ENCODE measurements around the gene BACE2. TPM values are rescaled to one million over a fixed set of nuclear protein-coding genes. Genes with fewer than 3 reads are reported as not detected.

The BACE2 gene
- total and polyA plus RNA-seq, 2 of the 13 experiments (the other 11 are each of a cell fraction or from before 2014, with no cell fraction given) = 0.07 to 0.11 TPM

DNA sequence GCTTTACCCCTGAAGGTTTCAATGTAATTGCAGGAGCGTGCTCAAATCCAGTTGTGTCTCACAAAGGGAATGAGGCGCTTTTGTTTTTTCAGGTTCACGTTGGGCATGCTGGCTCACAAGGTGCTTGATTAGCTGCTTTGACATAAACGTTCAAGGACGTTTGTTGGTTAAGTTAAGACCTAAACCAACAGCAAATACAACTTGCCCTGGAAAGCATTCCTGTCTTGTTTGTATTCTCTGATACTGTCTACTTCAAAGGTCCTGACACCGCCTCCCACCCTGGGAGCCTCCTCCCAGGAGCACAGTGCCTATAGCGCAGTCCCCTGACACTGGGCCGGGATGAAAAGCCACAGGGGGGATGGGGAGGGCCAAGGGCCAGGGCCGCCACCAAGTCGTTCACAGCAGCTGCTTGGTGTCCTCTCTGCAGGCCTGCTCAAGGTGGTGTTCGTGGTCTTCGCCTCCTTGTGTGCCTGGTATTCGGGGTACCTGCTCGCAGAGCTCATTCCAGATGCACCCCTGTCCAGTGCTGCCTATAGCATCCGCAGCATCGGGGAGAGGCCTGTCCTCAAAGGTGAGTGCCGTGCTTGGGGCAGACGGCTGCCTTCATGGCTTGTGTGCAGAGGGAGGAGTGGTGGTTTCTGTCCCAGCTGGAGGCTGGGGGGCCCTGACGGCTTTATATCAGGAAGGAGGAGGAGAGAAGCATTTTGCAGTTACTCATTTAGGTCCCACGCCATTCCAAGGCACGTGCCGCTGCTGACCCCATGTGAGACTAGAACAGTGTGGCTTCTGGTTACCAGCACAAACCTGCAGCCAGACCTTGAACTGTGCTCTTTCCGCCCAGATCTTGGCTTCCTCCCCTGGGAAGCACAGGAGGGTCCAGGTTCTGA, 154.8 kb downstream of the BACE2 start (continued):
- TF ChIP-seq, protein P1, sequence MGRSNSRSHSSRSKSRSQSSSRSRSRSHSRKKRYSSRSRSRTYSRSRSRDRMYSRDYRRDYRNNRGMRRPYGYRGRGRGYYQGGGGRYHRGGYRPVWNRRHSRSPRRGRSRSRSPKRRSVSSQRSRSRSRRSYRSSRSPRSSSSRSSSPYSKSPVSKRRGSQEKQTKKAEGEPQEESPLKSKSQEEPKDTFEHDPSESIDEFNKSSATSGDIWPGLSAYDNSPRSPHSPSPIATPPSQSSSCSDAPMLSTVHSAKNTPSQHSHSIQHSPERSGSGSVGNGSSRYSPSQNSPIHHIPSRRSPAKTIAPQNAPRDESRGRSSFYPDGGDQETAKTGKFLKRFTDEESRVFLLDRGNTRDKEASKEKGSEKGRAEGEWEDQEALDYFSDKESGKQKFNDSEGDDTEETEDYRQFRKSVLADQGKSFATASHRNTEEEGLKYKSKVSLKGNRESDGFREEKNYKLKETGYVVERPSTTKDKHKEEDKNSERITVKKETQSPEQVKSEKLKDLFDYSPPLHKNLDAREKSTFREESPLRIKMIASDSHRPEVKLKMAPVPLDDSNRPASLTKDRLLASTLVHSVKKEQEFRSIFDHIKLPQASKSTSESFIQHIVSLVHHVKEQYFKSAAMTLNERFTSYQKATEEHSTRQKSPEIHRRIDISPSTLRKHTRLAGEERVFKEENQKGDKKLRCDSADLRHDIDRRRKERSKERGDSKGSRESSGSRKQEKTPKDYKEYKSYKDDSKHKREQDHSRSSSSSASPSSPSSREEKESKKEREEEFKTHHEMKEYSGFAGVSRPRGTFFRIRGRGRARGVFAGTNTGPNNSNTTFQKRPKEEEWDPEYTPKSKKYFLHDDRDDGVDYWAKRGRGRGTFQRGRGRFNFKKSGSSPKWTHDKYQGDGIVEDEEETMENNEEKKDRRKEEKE (IDR thresholded peaks at IDR 0.05) = no peak
- TF ChIP-seq KMT2B (CRISPR knock-in tag; IDR thresholded peaks at IDR 0.05) = no peak; the same call in none of the 2 replicates
- TF ChIP-seq, protein P2, sequence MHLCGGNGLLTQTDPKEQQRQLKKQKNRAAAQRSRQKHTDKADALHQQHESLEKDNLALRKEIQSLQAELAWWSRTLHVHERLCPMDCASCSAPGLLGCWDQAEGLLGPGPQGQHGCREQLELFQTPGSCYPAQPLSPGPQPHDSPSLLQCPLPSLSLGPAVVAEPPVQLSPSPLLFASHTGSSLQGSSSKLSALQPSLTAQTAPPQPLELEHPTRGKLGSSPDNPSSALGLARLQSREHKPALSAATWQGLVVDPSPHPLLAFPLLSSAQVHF (CRISPR knock-in tag; IDR thresholded peaks at IDR 0.05) = no peak
- TF ChIP-seq, protein P3, sequence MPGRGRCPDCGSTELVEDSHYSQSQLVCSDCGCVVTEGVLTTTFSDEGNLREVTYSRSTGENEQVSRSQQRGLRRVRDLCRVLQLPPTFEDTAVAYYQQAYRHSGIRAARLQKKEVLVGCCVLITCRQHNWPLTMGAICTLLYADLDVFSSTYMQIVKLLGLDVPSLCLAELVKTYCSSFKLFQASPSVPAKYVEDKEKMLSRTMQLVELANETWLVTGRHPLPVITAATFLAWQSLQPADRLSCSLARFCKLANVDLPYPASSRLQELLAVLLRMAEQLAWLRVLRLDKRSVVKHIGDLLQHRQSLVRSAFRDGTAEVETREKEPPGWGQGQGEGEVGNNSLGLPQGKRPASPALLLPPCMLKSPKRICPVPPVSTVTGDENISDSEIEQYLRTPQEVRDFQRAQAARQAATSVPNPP (CRISPR knock-in tag; IDR thresholded peaks at IDR 0.05) = peak; percentile 69; the same call in 1 of the 2 replicates
- TF ChIP-seq ZNF615 (CRISPR knock-in tag; IDR thresholded peaks at IDR 0.05; ENCODE audit: borderline replicate concordance) = 0 out of 2 replicates have a peak, but pooled peaks have one; percentile 62
- TF ChIP-seq ZNF83 (CRISPR knock-in tag; IDR thresholded peaks at IDR 0.05; ENCODE audit: borderline replicate concordance) = peak; percentile 34; the same call in 1 of the 2 replicates
- no peak for TF ChIP-seq ZFP36L1 (CRISPR knock-in tag; IDR thresholded peaks at IDR 0.05)
- no peak for TF ChIP-seq GTF3A (CRISPR knock-in tag; conservative IDR thresholded peaks at IDR 0.05)
- no peak for TF ChIP-seq CENPX (CRISPR knock-in tag; IDR thresholded peaks at IDR 0.05)
- TF ChIP-seq, protein P4, sequence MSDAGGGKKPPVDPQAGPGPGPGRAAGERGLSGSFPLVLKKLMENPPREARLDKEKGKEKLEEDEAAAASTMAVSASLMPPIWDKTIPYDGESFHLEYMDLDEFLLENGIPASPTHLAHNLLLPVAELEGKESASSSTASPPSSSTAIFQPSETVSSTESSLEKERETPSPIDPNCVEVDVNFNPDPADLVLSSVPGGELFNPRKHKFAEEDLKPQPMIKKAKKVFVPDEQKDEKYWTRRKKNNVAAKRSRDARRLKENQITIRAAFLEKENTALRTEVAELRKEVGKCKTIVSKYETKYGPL (CRISPR knock-in tag; IDR thresholded peaks at IDR 0.05) = no peak
- peak; percentile 64 to 70; a peak in 3 of 4 replicates for TF ChIP-seq MAFK (conservative IDR thresholded peaks at IDR 0.05 in 1 of 2, IDR thresholded peaks at IDR 0.05 in 1 of 2; ENCODE audit: low read length in 2 of 2)
- no peak for TF ChIP-seq SETDB1 (CRISPR knock-in tag; IDR thresholded peaks at IDR 0.05; ENCODE audit: borderline replicate concordance)
- TF ChIP-seq CCAR2 (optimal IDR thresholded peaks at IDR 0.05; ENCODE audit: low read depth, low read length) = no peak
- TF ChIP-seq ZNF451 (CRISPR knock-in tag; IDR thresholded peaks at IDR 0.05) = peak; percentile 63; the same call in 1 of the 2 replicates
- TF ChIP-seq, protein P5, sequence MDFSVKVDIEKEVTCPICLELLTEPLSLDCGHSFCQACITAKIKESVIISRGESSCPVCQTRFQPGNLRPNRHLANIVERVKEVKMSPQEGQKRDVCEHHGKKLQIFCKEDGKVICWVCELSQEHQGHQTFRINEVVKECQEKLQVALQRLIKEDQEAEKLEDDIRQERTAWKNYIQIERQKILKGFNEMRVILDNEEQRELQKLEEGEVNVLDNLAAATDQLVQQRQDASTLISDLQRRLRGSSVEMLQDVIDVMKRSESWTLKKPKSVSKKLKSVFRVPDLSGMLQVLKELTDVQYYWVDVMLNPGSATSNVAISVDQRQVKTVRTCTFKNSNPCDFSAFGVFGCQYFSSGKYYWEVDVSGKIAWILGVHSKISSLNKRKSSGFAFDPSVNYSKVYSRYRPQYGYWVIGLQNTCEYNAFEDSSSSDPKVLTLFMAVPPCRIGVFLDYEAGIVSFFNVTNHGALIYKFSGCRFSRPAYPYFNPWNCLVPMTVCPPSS (IDR thresholded peaks at IDR 0.05) = no peak
- no peak for TF ChIP-seq NCOA5 (CRISPR knock-in tag; IDR thresholded peaks at IDR 0.05)
- TF ChIP-seq ZNF17 (CRISPR knock-in tag; IDR thresholded peaks at IDR 0.05) = no peak
- TF ChIP-seq, protein P6, sequence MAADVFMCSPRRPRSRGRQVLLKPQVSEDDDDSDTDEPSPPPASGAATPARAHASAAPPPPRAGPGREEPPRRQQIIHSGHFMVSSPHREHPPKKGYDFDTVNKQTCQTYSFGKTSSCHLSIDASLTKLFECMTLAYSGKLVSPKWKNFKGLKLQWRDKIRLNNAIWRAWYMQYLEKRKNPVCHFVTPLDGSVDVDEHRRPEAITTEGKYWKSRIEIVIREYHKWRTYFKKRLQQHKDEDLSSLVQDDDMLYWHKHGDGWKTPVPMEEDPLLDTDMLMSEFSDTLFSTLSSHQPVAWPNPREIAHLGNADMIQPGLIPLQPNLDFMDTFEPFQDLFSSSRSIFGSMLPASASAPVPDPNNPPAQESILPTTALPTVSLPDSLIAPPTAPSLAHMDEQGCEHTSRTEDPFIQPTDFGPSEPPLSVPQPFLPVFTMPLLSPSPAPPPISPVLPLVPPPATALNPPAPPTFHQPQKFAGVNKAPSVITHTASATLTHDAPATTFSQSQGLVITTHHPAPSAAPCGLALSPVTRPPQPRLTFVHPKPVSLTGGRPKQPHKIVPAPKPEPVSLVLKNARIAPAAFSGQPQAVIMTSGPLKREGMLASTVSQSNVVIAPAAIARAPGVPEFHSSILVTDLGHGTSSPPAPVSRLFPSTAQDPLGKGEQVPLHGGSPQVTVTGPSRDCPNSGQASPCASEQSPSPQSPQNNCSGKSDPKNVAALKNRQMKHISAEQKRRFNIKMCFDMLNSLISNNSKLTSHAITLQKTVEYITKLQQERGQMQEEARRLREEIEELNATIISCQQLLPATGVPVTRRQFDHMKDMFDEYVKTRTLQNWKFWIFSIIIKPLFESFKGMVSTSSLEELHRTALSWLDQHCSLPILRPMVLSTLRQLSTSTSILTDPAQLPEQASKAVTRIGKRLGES (CRISPR knock-in tag; IDR thresholded peaks at IDR 0.05; ENCODE audit: borderline replicate concordance) = no peak; the same call in 1 of the 2 replicates
- peak; percentile 88 for TF ChIP-seq TCF7L2 (IDR thresholded peaks at IDR 0.05; ENCODE audit: low read depth, low read length)
